Glutamatergic neuron (in vitro differentiated cells): ENCODE measurements around the gene ABCA4. TPM values are rescaled to one million over a fixed set of nuclear protein-coding genes. Genes with fewer than 3 reads are reported as not detected.
A peak's percentile ranks its signal among the peaks of the same experiment; 100 is the strongest.

ENCODE experiments used
- DNase-seq: peaks from one replicate; pipeline ENCODE4 v3.0.0; 2022
- H3K27ac Mint-ChIP-seq: one replicate; pipeline ENCODE4 v1.8.0; 2020; ENCODE audit warnings: mild to moderate bottlenecking, mixed read lengths, inconsistent platforms; ENCODE audit not compliant: unreplicated experiment
- H3K27me3 Mint-ChIP-seq: one replicate; pipeline ENCODE4 v1.8.0; 2020; ENCODE audit warnings: mild to moderate bottlenecking, moderate library complexity, mixed read lengths, inconsistent platforms; ENCODE audit not compliant: unreplicated experiment
- H3K36me3 Mint-ChIP-seq: one replicate; pipeline ENCODE4 v1.8.0; 2020; ENCODE audit warnings: mild to moderate bottlenecking, mixed read lengths, inconsistent platforms; ENCODE audit not compliant: unreplicated experiment
- H3K4me1 Mint-ChIP-seq: one replicate; pipeline ENCODE4 v1.8.0; 2020; ENCODE audit warnings: mild to moderate bottlenecking, low read depth, mixed read lengths, inconsistent platforms; ENCODE audit not compliant: unreplicated experiment
- H3K4me3 Mint-ChIP-seq: one replicate; pipeline ENCODE4 v1.8.0; 2020; ENCODE audit warnings: mild to moderate bottlenecking, mixed read lengths, inconsistent platforms; ENCODE audit not compliant: unreplicated experiment
- H3K9me3 Mint-ChIP-seq: one replicate; pipeline ENCODE4 v1.8.0; 2020; ENCODE audit warnings: mild to moderate bottlenecking, moderate library complexity, mixed read lengths, inconsistent platforms; ENCODE audit not compliant: unreplicated experiment
- CTCF ChIP-seq: fragments of 200-600 bp; sonication (generic); IDR thresholded peaks from one replicate; pipeline ENCODE4 v1.5.0; 2021; ENCODE audit not compliant: partially characterized antibody, unreplicated experiment
- total RNA-seq: library from RNA; stranded (reverse); fragmentation: NEBNext Ultra II Directional; extraction: Animal tissue kit (Norgen Biotek cat#: 25700); gene quantifications from one replicate; pipeline ENCODE4 v1.2.1, GENCODE V29; 2021; ENCODE audit not compliant: unreplicated experiment

The ABCA4 gene
- total RNA-seq, 1 donor from 2014 or later, result 0.61 TPM

GRCh38 chr1:94039514-94039870 lies 81.5 kb downstream of the ABCA4 start:
- Mint-ChIP-seq H3K4me3 (no peak overlapping the region), H3K9me3 (peaks cover 3% of the 10 kb centered on the region), H3K27me3 (peaks cover 2% of the 10 kb centered on the region), H3K4me1 (peaks cover 11% of the 10 kb centered on the region), H3K27ac (no peak overlapping the region), H3K36me3 (no peaks in the 10 kb centered on the region)
- peak; percentile 81 for DNase-seq
- TF ChIP-seq CTCF, result peak; percentile 90

DNA sequence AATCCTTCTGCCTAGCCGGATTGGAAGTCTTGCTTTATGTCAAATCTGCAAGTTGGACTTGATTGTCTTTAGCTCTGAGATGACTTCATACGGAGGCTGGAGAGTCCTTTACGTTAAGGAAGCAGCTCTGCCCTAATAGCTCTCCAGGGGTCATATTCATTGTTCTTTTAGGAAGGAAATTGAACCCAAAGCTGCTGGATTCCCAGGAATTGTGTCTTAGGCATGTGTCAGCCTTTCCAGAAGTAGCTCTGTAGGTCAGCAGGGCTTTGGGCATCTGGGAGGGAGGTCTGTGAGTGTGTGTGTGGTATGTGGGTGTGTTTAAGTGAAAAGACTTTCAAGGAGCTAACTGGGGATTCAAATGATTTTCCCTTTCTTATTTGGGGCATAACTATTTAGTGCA lies 82.4 kb downstream of the ABCA4 start:
- DNase-seq, result no peak
- no peaks in the 10 kb centered on the region for H3K27me3 Mint-ChIP-seq
- no peak overlapping the region for H3K4me3 Mint-ChIP-seq
- H3K4me1 Mint-ChIP-seq, result peaks cover 11% of the 10 kb centered on the region
- peaks cover 4% of the 10 kb centered on the region for H3K9me3 Mint-ChIP-seq
- no peak overlapping the region for H3K27ac Mint-ChIP-seq
- no peak for TF ChIP-seq CTCF
- H3K36me3 Mint-ChIP-seq, result no peaks in the 10 kb centered on the region

DNA sequence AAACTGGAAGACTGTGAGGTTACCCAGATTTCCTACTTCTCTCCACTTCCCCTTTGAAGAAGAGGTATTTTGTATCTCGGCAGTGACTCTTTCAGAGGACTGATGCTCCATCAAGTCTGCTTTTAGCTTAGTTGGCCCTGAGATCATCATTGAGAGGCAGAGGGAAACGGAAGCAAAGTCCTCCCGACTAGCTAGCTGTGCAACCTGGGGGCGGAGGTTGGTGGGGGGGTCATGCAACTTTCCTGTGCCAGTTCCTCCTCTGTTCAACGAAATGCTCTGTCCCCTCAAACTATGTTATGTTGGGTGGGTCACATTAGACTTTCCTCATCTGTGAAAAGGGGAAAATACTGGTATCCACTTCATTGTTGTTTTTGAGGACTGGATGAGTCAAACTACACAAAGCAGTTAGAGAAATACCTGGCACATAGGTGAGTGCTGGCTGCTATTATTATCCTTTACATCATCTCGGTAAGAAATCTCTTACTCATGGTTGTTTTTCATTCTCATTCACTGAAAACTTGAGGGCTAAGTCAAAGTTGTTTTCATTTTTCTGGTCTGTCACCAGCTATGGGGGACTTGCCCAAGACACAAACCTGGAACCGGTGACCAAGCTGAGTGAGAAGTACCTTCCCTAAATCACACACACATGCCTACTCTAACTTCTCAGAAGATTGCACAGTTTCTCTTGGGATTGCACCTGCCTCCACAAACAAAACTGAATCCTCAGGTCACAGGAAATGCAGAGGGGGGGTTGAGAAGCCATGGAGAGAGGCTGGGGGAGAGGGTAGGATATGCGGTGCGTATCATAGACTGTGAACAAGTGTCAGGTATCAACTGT lies 83.3 kb downstream of the ABCA4 start:
- H3K9me3 Mint-ChIP-seq, result peaks cover 4% of the 10 kb centered on the region
- H3K27ac Mint-ChIP-seq, result no peak overlapping the region
- no peak for DNase-seq
- H3K27me3 Mint-ChIP-seq, result no peaks in the 10 kb centered on the region
- no peak for TF ChIP-seq CTCF
- H3K4me3 Mint-ChIP-seq, result no peak overlapping the region
- peaks cover 11% of the 10 kb centered on the region for H3K4me1 Mint-ChIP-seq
- no peaks in the 10 kb centered on the region for H3K36me3 Mint-ChIP-seq

DNA sequence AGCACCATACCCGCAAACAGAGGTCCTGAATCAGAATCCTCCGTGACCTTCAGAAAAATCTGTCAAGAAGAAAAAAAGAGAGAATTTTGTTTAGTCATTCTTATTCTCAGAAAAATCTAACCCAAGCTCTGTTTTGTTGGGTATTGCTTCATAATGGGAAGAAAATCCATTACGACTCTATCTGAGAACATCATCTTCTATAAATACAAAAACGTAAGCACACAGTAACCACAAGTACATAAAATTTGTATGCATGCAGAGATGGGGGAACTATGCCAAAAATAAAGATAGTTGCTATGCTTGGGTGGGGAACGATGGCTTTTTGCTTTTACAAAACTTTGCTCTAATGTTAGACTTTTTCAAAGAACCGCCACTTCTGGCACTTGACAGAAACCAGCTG lies 84.2 kb downstream of the ABCA4 start:
- no peak for TF ChIP-seq CTCF

DNA sequence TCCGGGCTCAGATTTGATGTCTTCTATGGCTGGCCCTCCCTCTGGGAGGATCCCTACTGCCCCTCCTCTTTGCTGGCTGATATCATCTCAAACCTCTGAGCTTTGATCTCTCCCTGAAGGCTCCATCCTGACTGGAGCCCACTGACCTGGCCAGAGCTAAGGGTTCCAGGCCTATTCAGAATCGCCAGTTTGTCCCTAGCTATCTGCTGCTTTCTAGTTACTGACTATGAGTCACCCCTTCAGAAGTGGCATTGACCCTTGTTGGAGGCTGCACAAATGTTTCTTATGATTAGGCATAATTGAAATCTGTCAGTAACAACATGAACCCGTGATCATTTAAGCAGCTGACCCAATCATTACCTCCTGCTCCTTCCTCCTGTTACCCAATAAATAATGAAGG lies 87.1 kb downstream of the ABCA4 start:
- H3K9me3 Mint-ChIP-seq, result peaks cover 2% of the 10 kb centered on the region
- no peaks in the 10 kb centered on the region for H3K36me3 Mint-ChIP-seq
- H3K27ac Mint-ChIP-seq, result no peak overlapping the region
- no peak for DNase-seq
- H3K4me1 Mint-ChIP-seq, result peaks cover 1% of the 10 kb centered on the region
- no peak for TF ChIP-seq CTCF
- H3K4me3 Mint-ChIP-seq, result no peak overlapping the region
- H3K27me3 Mint-ChIP-seq, result no peaks in the 10 kb centered on the region

More for the DNA sequence above, 84.2 kb downstream of the ABCA4 start:
- Mint-ChIP-seq H3K36me3 (no peaks in the 10 kb centered on the region), H3K27ac (no peak overlapping the region), H3K9me3 (peaks cover 4% of the 10 kb centered on the region), H3K4me3 (no peak overlapping the region), H3K27me3 (no peaks in the 10 kb centered on the region), H3K4me1 (peaks cover 11% of the 10 kb centered on the region)
- no peak for DNase-seq
